GM19463 (cell line): Measurements from ENCODE around the gene MMP12.
"Not testable (repeated sequence)": the region's sequence is repeated elsewhere in the genome, so short reads cannot be mapped to it uniquely, and the experiment has no call there.

ENCODE experiments used
- ATAC-seq: cut with Tn5 transposase; IDR thresholded peaks from one replicate; pipeline ENCODE4 v1.9.1; 2021; ENCODE audit warnings: mild to moderate bottlenecking, moderate library complexity; ENCODE audit not compliant: unreplicated experiment

The MMP12 gene

DNA sequence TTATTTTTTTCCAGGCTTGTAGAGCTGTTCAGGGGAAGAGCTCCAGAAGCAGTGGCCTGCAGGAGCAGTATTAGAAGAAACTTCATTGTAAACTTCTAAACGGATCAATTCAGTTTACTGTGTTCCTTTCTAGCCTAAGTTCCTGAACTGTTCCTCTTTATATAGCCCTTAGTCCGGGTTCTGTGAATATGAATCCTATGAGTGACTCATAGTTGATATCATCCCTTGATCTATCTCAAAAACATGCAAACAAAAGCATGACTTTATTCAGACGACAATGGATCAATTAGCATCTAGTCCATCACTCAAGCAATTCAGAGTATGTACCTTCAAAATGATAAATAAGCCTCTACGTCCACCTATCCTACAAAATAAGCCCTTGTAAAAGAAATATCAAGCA is at the start of gene MMP12:
MMP12 (minus strand) TSS at position 131 of the 400 bp plus-strand sequence; CDS start at position 86, 45 bp downstream.
- ATAC-seq = no peak

- ATAC-seq = no peak
Measured at GRCh38 chr11:102921587-102922220, 46.9 kb upstream of the MMP12 start.

- peak; percentile 85 for ATAC-seq
Measured at GRCh38 chr11:102920118-102920684, 45.4 kb upstream of the MMP12 start.

GRCh38 chr11:102915044-102915375 is 40.2 kb upstream of the MMP12 start:
- ATAC-seq = no peak

- no peak for ATAC-seq
Measured at GRCh38 chr11:102914238-102915043, 39.7 kb upstream of the MMP12 start.

GRCh38 chr11:102912482-102912830 is 37.7 kb upstream of the MMP12 start:
- no peak for ATAC-seq

DNA sequence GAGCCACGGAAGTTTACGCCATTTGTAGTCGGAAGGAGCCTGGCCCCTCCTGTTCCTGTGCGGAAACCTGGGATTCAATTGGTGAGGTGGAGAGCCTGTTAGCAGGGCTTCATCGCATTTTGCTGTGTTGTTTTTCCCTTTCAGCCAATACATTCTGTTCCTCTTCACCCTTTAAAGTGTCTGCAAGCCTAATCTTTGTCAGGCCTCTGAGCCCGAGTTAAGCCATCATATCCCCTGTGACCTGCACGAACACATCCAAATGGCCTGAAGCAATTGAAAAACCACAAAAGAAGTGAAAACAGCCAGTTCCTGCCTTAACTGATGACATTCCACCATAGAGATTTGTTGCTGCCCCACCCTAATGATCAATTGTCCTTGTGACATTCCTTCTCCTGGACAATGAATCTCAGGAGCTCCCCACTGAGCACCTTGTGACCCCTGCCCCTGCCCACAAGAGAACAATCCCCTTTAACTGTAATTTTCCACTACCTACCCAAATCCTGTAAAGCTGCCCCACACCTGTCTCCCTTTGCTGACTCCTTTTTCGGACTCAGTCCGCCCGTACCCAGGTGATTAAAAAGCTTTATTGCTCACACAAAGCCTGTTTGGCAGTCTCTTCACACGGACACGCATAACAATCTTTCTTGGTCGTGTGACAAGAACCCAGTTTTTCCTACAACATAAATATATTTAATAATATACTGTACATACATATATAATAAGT is 37.1 kb upstream of the MMP12 start:
- ATAC-seq = no peak

- not testable (repeated sequence) for ATAC-seq
Measured at GRCh38 chr11:102905848-102906247, 31.1 kb upstream of the MMP12 start.

DNA sequence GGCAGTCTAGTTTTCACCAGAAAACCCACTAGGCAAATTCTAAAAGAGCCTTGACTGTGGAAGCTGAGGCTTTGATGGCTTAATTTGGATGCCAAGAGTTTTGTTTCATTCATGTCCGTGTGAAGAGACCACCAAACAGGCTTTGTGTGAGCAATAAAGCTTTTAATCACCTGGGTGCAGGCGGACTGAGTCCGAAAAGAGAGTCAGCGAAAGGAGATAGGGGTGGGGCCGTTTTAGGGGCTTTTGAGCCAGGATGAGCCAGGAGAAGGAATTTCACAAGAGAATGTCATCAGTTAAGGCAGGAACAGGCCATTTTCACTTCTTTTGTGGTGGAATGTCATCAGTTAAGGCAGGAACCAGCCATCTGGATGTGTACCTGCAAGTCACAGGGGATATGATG is 29.1 kb upstream of the MMP12 start:
- not testable (repeated sequence) for ATAC-seq

- ATAC-seq = no peak
Measured at GRCh38 chr11:102900346-102900745, 25.6 kb upstream of the MMP12 start.

GRCh38 chr11:102891736-102892135 is 17.0 kb upstream of the MMP12 start:
- no peak for ATAC-seq

GRCh38 chr11:102886999-102887398 is 12.2 kb upstream of the MMP12 start:
- ATAC-seq = no peak

DNA sequence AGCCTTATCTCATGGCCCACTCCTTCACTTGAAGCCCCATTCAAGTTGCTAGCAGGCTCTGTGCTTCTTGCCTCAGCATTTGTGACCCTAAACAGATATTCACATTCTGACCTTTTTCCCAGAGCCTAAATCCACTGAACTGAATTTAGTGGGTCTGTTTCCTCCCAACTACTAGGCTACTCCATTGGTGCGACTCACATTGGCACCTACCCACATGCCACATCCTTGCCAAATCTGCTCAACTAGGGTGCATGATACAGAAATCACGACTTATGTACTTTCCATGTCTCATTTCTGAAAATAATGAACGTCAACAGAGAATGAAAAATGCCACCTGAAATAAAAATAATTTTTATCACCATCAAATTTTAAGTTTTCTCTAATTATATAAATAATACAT is 8.4 kb upstream of the MMP12 start:
- ATAC-seq = peak; percentile 3

DNA sequence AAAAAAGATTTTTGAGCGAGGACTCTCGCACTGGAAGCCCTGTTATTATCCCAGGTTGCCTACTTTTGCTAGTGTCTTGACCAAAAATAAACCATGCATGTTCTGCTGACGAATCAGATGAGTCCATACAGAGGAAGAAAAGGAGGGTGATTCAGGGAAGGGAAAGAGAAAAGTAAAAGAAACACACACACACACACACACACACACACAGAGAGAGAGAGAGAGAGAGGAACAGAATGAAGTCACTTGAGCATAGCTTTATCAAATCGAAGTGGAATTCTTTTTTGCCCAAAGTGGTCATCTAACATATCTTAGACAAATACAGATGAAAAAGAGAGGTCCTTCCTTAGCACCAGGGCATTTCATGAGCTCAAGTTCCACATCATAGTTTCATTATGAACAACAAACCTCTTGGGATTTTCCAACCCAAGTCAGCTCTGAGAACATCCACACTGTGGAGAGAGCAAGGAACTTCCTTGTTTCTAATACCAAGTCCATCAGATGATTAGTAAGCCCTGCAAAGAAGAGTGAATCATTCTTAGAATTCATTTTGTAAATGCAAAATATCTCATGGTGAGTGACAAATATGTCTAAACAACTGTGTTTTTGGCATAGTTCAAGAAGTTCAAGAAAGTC is 7.7 kb upstream of the MMP12 start:
- ATAC-seq = peak; percentile 80

DNA sequence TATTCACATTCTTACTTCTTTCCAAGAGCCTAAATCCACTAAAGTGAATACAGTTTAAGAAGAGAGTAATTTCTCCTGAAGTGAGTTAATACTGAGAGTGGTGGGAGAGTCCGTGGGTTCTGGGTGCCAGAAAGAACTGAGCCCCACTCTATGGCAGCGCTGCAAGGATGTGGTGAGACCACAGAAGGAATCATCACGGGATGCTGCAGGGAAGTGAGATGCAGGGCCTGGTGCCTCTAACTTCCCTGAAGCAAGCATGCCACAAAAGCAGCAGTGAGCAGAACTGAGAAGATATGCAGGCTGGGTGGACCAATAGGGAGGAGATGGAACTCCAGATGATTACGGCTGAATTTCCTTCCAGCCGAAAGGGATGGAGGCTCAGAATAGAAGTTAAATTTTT is 5.0 kb upstream of the MMP12 start:
- no peak for ATAC-seq

- no peak for ATAC-seq
Measured at GRCh38 chr11:102878595-102878994, 3.8 kb upstream of the MMP12 start.

DNA sequence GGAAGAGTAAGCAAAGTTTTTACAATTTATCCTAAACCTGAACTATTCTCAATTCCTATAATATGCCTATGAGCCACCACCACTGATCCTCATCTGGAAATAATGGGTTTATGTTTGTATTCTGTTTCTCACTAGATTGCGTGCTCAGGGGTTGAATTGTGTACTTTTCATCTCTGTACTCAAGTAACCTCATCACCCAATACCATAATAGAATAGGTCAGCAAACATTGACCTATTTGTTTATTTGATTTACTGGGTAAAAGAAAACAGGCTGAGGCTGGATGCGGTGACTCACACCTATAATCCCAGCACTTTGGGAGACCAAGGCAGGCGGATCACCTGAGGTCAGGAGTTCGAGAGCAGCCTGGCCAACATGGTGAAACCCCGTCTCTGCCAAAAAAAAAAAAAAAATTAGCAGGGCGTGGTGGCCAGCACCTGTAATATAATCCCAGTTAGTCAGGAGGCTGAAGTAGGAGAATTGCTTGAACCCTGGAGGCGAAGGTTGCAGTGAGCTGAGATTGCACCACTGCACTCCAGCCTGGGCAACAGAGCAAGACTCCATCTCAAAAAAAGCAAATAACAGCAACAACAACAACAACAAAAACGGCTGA is 5.3 kb downstream of the MMP12 start:
- ATAC-seq = not testable (repeated sequence)

DNA sequence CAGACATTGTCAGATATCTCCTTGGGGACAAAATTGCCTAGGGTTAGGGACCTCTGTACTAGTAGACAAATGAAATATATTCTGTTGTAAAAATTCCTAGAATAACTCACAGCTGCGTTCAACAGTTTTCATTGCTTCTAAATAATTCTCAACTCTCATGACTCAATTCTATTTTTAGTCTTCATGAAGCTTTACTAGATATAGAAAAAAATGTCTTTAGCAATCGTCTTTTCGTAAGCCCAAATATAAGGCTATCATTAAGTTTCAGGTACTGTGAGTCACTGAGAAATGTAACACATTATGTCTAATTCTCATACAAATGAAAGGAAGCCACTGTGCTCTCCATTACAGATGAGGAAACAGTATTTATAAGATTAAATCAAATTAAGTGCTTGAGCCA is 6.4 kb downstream of the MMP12 start:
- no peak for ATAC-seq

GRCh38 chr11:102864724-102865123 is 10.1 kb downstream of the MMP12 start:
- no peak for ATAC-seq

GRCh38 chr11:102853956-102854355 is 20.8 kb downstream of the MMP12 start:
- no peak for ATAC-seq

DNA sequence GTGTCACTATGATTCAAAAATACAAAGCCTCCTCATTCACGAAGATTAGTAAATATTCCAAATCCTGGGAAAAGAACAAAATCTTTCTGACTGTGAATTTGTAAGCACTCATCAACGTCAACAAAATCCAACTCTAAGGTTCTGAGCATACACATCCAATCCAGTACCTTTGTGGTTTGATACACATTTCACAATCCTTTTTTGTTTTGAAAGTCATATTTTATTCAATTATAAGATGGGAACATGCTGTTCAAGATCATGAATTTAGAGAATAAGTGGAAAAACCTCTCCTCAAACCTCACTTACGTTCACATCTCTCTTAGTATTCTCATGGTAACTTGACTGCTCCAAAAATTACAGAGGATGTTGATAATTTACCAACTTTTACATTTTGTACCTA is 21.7 kb downstream of the MMP12 start:
- ATAC-seq = no peak
